GM21423 (cell line): ENCODE data around the gene LUZP4.
"Not testable (repeated sequence)": the region's sequence is repeated elsewhere in the genome, so short reads cannot be mapped to it uniquely, and the experiment has no call there.

Source experiments
- ATAC-seq: cut with Tn5 transposase; IDR thresholded peaks from one replicate; pipeline ENCODE4 v1.9.1; 2021; ENCODE audit warnings: mild to moderate bottlenecking, moderate library complexity; ENCODE audit not compliant: unreplicated experiment

Gene LUZP4, protein sequence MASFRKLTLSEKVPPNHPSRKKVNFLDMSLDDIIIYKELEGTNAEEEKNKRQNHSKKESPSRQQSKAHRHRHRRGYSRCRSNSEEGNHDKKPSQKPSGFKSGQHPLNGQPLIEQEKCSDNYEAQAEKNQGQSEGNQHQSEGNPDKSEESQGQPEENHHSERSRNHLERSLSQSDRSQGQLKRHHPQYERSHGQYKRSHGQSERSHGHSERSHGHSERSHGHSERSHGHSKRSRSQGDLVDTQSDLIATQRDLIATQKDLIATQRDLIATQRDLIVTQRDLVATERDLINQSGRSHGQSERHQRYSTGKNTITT

DNA sequence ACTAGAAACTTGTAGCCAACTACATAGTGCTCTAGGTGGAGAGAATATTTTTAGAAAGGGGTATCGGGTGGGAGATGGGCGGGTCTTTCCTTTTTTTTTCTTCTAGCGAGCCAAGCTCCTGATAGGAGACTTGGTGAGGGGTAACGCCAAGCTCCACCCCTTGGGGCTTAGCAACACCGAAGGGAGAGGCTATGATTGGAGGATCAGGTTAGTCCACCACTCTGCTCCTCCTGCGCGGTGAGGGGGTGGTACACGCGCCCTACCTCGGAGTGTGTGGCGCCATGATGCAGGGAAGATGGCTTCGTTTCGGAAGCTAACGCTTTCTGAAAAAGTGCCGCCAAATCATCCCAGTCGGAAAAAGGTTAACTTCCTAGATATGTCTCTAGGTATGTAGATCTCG is at the start of gene LUZP4:
LUZP4 (plus strand) TSS at position 251 of the 400 bp plus-strand sequence; CDS start at position 296, 45 bp downstream.
- no peak for ATAC-seq

DNA sequence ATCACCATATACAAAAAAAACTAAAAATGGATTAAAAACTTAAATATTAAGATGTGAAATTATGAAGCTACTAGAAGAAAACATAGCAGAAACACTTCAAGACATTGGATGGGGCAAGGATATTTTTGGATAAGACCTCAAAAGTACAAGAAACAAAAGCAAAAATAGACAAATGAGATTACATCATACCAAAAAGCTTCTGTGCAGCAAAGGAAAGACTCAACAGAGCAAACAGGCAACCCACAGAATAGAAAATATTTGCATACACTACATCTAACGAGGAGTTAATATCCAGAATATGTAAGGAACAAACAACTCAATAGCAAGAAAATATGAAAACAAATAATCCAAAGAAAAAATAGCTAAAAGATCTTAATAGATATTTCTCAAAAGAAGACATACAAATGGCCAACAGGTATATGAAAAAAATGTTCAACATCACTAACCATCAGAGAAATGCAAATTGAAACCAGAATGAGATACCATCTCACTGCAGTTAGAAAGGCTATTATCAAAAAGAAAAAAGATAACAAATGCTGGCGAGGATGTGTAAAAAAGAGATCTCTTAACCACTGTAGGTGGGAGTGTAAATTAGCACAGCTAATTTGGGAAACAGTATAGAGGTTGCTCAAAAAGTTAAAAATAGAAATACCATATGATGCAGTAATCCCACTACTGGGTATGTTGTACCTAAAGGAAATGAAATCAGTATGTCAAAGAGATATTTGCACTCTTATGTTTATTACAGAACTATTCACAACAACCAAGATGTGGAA is 37.9 kb upstream of the LUZP4 start:
- ATAC-seq: no peak

- ATAC-seq: no peak
These were observed 34.5 kb upstream of the LUZP4 start for GRCh38 chrX:115255003-115255402.

DNA sequence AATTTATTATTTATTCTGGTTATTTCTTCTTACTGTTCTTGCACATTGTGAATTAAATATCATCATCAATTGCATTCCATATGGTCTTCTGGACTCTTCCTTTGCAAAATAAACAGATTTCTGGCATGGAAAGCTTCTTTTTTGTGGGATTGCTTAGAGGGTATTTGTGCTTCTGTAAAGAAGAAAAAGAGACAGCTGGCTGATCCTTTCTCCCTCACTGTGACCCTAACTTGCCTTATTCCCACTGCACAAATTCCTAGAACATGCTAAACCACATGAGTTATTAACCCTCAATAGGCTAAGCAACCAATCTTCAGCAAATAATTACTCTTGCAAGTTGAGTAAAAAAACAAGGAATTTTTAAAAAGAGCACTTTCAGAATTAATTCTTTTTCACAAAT is 31.8 kb upstream of the LUZP4 start:
- no peak for ATAC-seq

DNA sequence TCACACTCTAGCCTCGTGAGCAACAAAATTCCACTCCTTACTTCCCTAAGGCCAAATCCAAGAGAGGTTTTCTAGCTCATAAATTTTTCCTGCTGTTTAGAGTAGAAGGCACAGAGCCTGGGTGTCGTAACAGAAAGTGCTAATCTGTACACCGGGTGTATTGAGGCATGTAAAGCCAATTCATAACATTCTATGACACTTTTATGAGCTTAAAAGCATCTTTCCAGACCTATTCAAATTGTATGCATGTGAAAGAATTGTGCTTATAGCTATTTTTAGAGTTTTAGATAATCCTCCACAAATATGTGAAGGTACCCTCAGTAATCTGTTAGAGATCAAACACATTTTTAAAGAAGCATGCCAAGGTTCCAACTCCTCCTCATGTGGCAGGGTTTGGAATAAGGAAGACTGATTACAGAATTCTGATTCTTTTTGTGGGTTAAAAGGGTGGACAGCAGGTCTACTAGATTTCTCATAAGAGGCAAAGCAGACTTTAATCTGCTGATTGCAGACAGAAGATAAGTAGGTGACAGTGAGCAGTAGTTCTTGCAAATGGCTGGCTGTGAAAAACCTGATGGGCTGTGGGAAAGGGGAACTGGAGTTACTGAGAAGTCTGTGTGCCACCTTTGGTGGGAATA is 30.2 kb upstream of the LUZP4 start:
- no peak for ATAC-seq

DNA sequence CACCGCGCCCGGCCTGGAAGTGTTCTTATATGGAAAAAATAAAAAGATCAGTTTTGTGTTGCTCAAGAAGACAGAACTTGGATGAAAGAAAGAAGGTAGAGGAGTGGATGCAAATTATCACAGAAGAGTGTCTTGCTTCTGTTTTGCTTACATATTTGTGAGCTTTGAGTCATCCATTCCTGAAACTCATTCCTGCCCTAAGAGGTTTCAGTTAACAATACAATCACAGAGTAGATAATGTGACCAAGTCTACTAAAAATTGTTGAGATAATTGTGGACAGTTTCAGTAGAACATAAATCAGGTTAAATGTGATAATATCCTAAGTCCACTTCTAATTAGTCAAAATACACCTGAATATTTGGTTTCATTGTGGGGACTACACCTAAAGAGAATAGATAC is 29.2 kb upstream of the LUZP4 start:
- no peak for ATAC-seq

- no peak for ATAC-seq
These were observed 28.4 kb upstream of the LUZP4 start for GRCh38 chrX:115261148-115261547.

DNA sequence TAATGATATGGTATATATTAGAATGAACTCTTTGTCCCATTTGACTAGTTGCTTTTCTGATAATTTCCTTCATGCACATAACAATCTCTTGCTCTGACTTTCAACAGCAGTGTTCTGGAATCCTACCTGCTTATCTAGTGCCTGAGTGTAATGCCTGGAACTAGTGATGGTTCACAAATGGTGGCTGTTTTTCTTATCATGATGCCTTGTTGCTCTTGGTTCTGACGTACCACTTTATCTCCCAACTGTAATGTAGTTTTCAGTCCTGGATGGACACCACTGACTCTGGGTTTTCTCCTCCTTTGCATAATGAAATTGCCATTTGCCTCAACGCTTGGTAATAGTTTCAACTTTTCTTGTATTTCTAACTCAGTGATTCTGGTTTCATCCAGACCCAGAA is 25.5 kb upstream of the LUZP4 start:
- no peak for ATAC-seq

DNA sequence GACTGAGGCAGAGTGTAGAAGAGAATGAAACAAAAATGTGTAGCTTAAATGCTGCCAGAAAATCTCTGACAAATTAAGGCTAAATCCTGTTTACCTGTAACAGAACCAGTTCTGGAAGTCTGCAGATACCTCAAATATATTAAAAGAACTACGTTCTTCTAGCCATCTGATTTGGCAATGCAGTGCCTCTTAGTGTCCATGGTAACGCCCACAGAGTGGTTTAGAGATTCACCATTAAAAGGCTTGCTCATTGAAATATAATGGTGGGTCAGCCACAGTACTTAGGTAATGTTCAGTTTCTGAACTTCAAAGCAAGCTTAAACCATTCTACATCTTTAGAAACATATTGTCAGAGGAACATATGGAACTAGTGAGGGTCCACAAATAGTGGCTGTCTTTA is 23.2 kb upstream of the LUZP4 start:
- ATAC-seq: no peak

- ATAC-seq: no peak
These were observed 21.1 kb upstream of the LUZP4 start for GRCh38 chrX:115268421-115268820.

- no peak for ATAC-seq
These were observed 20.3 kb upstream of the LUZP4 start for GRCh38 chrX:115269051-115269683.

DNA sequence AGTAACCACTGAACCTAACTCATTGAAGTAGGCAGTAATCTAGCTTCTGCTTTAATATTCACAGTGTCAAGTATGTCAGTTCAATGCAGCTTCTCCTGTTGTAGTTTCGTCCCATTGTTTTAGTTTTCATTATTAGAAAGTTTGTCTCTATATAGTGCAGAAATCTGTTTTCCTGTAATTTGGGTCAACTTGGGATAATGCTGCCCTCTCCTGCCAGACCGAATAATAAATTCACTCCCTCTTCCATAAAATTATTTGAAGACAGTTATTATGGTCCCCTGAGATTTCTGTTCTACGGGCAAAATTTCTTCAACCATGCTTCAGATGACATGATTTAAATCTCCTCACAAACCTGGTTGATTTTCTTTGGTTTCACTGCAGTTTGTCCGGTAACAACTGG is 4.6 kb upstream of the LUZP4 start:
- ATAC-seq: no peak

DNA sequence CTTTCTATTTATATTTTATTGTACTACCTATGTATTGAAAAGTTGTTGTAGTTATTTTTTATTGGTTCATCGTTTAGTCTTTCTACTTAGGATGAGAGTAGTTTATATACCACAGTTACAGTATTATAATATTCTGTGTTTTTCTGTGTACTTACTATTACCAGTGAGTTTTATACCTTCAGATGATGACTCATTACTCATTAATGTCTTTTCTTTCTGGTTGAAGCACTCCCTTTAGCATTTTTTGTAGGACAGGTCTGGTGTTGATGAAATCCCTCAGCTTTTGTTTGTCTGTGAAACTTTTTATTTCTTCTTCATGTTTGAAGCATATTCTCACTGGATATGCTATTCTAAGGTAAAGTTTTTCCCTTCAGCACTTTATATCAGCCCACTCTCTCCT is 7.7 kb downstream of the LUZP4 start:
- ATAC-seq: no peak

- ATAC-seq: no peak
These were observed 21.6 kb downstream of the LUZP4 start for GRCh38 chrX:115311139-115311538.

DNA sequence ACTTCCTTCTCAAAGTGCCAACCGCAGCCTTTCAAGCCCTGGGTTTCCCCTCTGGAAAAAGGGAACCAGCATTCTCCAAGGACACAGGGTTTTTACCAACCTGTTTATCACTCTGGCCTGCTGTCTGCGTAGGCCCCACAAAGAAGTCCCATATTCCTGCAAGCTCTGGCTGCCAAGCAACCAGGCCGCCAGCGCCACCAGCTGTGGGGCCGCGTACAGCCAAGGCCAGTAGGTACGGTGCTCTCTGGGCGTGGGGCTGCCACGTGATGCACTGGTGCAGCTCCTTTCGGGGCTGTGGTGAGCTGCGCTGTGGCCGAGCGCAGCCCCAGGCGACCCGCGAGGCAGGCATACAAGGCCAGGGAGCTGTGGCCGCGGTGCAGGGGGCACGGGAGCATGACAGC is 22.1 kb downstream of the LUZP4 start:
- no peak for ATAC-seq

DNA sequence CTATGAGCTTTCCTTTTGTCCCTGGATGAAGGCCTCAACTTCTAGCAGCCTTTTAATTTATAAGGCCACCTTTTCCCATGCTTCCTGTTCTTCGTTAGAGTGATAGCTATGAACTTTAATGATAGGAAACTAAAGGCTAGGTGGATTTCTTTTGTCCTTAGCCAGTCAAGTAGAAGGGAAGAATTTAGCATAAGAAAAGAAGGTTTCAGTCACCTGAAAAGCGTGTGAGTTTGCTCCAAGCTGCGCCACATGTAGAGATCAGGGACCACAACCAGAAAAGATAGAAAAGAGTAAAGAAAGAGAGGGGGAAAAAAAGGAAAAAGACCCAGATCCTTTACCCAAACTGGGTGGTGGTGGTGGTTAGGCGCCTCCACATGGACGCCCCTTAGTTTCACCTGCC is 28.6 kb downstream of the LUZP4 start:
- ATAC-seq: no peak

DNA sequence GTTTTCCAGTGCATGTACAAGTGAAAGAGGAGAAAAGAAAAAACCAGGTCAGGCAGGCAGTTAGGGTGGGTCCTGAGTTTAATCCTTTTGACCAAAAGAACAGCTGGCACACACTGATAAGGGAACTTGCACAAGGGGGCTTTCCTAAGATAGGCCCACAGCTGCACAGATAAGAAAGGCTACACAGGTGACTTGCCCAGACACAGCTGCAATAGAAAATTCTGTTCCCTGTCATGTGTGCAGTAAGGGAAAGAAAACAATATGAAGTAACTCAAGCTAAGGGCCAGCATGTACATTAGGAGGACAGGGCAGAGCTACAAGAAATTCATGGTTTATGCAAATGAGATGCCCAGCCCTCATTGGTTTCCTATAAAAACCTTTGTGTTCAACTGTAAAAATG is 32.9 kb downstream of the LUZP4 start:
- ATAC-seq: no peak

GRCh38 chrX:115324194-115324593 is 34.7 kb downstream of the LUZP4 start:
- no peak for ATAC-seq

DNA sequence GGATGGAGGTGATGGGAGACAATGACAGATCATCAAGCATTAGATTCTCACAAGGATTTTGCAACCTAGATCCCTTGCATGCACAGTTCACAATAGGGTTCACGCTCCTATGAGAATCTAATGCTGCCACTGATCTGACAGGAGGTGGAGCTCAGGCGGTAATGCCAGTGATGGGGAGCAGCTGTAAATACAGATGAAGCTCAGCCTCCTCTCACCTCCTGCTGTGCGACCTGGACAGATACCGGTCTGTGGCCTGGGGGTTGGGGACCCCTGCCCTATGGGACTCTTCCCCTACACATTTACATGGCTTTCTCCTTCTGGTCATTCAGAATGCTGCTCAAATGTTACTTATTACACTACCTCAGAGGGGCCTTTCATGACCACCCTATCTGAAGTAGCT is 39.8 kb downstream of the LUZP4 start:
- not testable (repeated sequence) for ATAC-seq

DNA sequence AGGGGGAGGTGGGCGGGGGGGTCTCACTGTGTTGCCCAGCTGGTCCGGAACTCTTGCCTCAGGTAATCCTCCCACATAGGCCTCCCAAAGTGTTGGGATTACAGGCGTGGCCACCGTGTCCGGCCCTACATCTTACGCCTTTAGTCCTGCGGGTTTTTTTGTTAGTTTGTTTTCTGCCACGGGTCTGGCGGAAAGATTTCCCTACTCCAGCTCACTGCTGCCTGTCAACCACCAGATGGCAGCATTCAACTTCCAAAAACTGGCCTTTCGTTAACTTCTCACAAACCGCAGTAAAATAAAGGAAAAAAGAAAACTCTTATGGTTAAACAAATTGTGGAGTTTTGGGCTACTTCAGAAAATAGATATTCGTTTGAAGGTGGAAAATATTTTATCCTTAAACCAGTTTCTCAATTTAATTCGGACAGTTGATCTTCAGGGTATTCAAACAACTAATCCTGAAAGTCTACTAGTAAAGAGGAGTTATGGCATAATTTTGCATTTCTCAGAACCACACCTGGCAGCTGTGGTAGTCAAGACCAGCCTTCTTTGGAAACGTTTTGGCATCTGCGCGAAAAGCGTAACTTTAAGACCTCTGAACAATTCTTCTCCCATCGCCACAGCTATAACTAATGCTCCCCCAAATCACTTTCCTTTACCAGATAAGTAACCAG is 41.1 kb downstream of the LUZP4 start:
- ATAC-seq: no peak

- ATAC-seq: no peak
These were observed 43.3 kb downstream of the LUZP4 start for GRCh38 chrX:115332832-115333231.
